ENCODE results near the gene RNF19B.
"Not testable (repeated sequence)": the region's sequence is repeated elsewhere in the genome, so short reads cannot be mapped to it uniquely, and the experiment has no call there.

RNF19B gene

DNA sequence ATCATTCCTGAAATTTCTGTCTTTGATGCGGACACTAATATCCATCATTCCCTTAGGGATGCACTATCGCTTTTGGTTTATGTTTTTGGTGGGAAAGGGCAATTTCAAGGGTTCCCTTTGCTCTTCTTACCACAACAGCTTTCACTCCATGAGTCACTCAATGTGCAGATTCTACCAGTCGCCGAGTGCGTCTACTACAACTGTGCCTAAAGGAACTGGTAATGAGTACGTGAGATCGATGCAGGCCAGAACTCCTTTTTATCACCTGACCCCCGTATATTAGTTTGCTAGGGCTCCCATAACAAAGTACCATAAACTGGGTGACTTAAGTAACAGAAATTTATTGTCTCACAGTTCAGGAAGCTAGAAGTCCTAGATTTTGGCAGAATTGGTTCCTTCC is 35.9 kb downstream of the RNF19B start:
- no peak for DNase-seq (ENCODE audit: low spot score)

DNA sequence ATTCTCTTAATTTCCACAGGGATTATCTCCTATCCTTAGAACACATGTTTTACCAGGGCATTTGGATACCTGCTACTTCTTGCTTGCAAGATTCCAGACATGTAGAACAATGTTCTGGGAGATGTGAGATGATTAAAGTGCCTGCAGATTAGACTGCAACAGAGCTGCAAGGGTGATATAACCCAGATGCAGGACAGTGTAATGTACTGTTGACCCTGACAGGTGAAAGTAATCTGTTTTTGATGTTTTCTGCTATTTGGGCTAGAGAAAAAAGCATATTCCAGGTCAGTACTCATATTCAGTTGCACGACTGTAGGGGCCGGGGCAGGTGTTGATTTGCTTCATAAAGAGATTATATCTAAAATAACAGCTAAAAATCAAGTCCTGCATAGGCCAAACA is 36.3 kb downstream of the RNF19B start:
- DNase-seq (ENCODE audit: low spot score), result no peak

DNA sequence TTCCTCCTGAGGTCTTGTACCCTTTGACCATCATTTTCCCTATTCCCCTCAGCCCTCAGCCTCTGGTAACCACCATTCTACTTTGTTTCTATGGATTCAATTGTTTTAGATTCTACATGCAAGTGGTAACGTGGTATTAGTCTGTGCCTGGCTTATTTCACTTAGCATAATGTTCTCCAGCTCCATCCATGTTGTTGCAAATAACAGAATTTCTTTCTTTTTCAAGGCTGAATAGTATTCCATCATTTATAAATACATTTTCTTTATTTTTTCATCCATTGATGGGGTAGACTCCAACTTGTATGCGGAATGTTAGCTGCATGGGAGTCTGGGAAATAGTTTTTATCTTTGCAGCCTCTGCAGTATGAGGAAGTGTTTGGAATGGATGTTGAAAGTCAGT is 37.2 kb downstream of the RNF19B start:
- DNase-seq (ENCODE audit: low spot score), result no peak

- no peak for DNase-seq (ENCODE audit: low spot score)
These were observed 38.0 kb downstream of the RNF19B start for GRCh38 chr1:32926562-32926961.

- DNase-seq (ENCODE audit: low spot score), result no peak
These were observed 39.0 kb downstream of the RNF19B start for GRCh38 chr1:32925403-32926162.

DNA sequence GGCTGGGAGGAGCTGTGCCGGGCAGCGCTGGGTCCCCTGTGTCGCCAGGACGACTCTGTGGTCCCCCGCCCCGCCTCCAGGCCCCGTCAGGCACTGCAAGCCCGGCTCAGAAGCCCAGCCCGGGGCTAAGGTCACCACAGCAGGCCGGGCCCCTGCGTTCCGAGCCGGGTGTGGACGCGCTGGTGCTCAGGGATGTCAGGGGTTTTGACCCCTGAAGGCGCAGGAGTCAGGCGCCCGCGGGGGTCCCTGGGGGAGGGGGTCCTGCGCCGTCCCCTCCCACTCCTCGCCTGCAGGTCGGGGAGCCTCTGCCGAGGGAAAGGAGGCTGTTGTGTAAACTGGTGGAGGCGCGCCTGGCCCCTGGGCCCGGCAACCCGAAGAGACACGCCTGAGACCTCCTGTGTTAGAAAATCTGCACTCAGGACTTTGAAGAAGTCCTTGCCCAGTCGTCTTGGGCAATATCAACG is 39.7 kb downstream of the RNF19B start:
- no peak for DNase-seq (ENCODE audit: low spot score)

GRCh38 chr1:32920833-32921232 is 43.8 kb downstream of the RNF19B start:
- DNase-seq (ENCODE audit: low spot score), result no peak

- DNase-seq (ENCODE audit: low spot score), result no peak
These were observed 44.5 kb downstream of the RNF19B start for GRCh38 chr1:32919811-32920733.

DNA sequence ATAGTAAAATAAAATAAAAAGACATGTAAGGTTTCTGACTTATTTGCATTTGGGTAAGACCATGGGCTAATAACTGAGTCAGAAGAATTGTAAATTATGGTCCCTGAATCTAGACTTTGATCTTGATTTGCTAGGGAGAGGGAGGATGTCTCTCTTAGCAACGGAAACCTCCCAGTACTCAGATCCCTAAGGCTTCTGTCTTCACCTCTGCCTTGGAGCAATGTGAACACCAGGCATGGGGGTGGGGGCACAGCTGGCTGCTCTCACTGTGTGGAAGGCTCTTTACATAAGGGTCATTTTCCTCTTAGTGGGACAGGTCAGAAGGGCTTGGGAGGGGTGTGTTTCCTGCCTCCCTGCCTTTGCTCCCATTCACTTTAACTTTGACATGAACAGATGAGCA is 46.4 kb downstream of the RNF19B start:
- DNase-seq (ENCODE audit: low spot score), result no peak

GRCh38 chr1:32917521-32917920 is 47.1 kb downstream of the RNF19B start:
- no peak for DNase-seq (ENCODE audit: low spot score)

- no peak for DNase-seq (ENCODE audit: low spot score)
These were observed 48.6 kb downstream of the RNF19B start for GRCh38 chr1:32915766-32916706.

- no peak for DNase-seq (ENCODE audit: low spot score)
These were observed 54.3 kb downstream of the RNF19B start for GRCh38 chr1:32910319-32910718.

DNA sequence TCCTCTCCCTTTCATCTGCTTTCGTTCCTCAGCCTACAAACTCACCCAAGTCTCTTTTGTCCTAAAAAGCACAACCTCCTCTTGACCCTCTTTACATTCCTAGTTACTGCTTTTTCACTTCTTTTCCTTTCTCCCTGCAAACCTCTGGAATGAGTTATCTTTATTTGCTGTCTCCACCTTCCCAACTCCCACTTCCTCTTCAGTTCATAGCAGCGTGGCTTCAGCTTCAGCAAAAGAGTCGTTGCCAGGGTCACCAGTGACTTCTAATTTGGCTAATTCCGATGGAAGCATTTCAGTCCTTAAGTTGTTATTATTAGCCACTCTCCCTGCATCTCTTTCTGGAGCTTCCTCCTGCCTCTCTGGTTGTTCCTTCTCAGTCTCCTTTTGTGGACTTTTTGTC is 57.2 kb downstream of the RNF19B start:
- peak; percentile 64 for DNase-seq (ENCODE audit: low spot score)

DNA sequence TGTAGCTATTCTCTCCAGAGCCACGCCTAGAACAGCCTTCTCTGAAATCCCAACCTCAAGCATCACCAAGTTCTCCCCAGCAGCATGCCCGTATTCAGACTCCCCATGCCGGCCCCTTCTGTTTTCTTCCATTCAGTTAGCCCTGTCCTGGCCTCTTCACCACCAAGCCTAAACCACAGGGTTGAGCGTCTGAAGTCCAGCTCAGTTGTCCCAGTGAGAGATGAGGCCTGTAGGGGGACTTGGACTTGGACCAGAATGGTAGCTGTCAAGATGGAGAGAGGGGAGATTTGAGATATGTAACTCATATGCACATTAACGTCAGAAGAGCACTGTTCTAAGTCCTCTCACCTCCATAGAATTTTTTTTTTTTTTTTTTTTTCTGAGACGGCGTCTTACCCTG is 58.0 kb downstream of the RNF19B start:
- DNase-seq (ENCODE audit: low spot score), result no peak

DNA sequence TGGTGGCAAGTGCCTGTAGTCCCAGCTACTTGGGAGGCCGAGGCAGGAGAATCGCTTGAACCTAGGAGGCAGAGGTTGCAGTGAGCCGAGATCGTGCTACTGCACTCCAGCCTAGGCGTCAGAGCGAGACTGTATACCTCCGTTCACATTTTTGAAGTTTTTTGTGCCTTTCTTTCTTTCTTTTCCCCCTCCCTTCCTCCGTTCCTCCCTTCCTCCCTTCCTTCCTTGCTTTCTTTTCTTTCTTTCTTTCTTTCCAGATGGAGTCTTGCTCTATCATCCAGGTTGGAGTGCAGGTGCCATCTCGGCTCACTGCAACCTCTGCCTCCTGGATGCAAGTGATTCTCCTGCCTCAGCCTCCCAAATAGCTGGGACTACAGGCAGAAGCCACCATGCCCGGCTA is 59.0 kb downstream of the RNF19B start:
- not testable (repeated sequence) for DNase-seq (ENCODE audit: low spot score)

DNA sequence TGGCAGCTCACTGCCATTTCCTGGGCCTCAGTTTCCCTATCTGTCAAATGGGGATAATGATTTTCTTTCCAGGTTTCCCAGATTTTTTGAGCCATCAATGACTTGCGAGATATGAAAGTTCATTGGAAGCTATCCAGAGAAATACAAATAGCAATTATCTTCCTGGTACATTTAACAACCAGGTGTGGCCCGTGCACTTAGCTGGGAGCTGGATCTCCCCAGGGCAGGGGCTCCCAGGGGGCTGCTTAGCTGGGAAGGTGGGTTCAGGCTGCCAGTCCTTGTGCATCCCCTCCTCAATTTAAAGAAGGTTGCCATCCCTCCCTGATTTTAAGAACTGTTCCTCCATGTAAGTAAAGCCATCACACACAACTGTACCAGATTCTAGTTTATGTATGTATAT is 59.8 kb downstream of the RNF19B start:
- no peak for DNase-seq (ENCODE audit: low spot score)

DNA sequence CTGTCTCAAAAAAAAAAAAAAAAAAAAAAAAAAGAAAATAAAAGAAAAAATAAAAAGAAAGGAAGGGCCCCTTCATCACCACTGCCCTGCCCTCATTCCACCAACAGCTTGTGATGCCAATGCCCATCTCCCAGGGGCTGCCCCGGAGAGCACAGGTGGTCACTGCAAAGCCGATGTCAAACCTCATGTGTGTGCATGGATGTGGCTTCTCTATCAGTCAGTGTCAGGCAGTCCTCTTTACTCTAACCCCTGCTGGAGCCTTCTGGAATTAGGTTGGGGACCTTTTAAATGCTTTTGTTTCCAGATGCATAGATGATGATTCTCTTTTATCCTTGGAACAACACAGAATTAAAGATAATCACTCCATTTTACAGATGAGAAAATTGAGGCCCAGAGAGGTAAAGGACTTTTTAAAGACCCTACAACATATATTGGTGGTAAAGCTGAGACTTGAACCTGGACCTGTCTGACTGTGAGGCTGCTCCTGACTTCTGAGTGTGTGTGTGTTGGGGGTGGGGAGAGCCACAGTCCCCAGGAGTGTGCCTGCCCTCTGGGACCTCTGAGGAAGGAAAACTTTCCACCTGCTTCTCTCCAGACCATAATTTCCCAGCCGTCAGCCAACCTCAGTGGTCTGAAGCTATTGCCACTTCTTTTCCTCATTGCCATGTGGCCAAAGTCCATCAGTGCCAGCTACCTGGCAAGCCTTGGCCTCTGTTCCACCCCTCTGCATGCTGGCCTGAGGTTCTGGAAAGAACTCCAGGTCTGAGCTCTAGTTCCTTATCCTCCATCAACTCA is 60.4 kb downstream of the RNF19B start:
- DNase-seq (ENCODE audit: low spot score), result no peak

DNA sequence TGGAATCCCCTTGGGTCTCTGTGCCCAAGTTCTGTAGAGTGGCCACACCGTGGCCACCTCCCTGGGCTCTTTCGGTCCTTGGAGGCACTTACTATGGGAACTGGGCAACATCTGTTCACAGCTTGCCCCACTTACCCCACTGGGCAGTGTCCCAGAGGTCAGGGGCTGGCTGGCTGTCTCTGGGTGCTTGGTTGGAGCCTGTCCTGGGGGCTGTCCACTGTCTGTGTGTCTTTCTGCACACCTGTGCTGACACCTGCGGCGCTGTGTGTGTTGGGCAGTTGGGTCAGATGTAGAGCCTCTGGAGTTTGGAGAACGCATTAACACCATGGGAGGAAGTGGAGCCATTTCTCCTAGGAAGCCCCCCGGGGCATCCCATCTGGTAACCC is 62.1 kb downstream of the RNF19B start:
- DNase-seq (ENCODE audit: low spot score), result no peak

DNA sequence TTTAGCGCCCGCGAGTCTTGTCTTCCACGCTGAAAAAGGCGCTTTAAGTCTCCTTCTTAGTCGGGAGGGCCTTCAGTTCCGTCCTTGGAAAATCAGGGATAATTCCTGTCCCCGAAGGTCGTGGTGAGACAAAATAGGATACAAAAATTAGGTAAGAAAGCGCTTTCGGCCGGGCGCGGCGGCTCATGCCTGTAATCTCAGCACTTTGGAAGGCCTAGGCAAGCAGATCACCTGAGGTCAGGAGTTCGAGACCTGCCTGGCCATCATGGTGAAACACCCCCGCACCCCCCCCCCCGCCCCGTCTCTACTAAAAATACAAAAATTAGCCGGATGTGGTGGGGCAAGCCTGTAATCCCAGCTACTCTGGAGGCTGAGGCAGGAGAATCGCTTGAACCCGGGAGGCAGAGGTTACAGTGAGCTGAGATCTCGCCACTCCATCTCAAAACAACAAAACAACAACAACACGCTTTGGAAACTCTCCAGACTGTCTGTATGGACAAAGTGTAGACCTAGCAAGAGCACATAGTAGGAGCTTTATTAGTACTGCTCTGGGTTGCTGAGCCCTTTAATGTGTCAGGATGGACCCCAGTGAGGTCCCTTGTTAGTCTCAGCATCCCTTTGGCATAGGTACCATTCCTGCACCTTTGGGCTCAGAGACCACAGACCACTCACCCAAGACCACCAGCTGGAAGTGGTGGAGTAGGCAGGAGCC is 62.6 kb downstream of the RNF19B start:
- no peak for DNase-seq (ENCODE audit: low spot score)

DNA sequence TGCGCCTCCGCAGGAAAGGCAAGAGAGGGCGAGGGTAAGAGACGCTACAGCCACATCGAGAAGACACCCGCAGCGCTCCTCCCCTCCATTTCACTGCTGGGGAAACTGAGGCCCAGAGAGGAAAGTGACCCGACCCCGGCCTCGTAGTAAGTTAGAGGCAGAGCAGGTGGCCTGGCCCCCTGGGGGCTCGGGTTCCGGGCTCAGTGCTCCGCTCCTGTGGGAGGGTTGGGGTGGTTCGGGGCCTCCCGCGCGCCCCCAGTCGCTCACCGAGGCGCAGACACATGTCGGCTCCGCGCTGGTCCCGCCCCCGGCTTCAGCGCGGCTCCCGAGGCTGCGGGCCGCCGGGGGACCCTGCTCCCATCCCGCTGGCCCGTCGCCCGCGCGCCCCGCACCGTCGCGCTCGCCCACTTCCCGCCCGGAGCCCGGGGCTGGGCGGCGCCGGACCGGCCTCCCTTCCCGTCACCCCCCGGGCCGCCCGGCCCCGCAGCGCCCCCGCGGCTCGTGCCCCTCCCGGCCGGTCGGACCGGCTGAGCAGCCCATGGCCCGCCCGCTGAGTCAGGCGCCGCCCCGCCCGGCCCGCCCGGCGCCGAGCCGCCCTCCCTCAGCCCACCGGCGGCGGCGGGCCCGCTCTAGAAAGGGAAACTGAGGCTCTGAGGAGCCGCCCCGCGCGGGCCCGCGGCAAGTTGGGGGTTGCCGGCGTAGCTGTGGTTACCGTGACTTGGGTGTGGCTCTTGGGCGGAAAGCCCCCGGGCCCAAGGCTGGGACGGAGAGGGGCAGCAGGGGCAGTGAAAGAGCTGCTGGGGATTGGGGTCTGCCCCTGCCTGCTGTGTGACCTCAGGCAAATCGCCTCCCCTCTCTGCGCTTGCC is 63.4 kb downstream of the RNF19B start, which contains the start of gene TMEM54:
Gene TMEM54, minus strand, starts transcription at position 434 of the 867 bp plus-strand sequence. Its CDS starts 151 bp downstream, at position 283.
- peak; percentile 63 for DNase-seq (ENCODE audit: low spot score)

Data from hepatic stellate cell (primary cell).